Smooth muscle cell (in vitro differentiated cells): ENCODE data around the gene SLC35G3. TPM values are rescaled to one million over a fixed set of nuclear protein-coding genes. Genes with fewer than 3 reads are reported as not detected.

ENCODE experiments used
- DNase-seq: peaks from one replicate; lab custom pipeline; 2025; ENCODE audit not compliant: unreplicated experiment; lab: John Stamatoyannopoulos, UW
- H2AFZ ChIP-seq: fragments of 200-600 bp; sonication (generic); 2 replicates; pipeline ENCODE4 v1.6.0; 2016; ENCODE audit warnings: antibody characterized with exemption, low read depth, mild to moderate bottlenecking
- H3F3A ChIP-seq: fragments of 200-600 bp; sonication (generic); 2 replicates; pipeline ENCODE4 v1.6.0; 2017; ENCODE audit warnings: antibody characterized with exemption, low read depth
- H3K27ac ChIP-seq: fragments of 200-600 bp; sonication (generic); 2 replicates; pipeline ENCODE4 v1.5.1; 2016; ENCODE audit warnings: low read depth, mild to moderate bottlenecking
- H3K27me3 ChIP-seq: fragments of 200-600 bp; sonication (generic); 2 replicates; pipeline ENCODE4 v1.6.1; 2016; ENCODE audit warnings: low read depth, mild to moderate bottlenecking
- H3K36me3 ChIP-seq: fragments of 200-600 bp; sonication (generic); 2 replicates; pipeline ENCODE4 v1.5.1; 2016; ENCODE audit warnings: low read depth
- H3K4me1 ChIP-seq: fragments of 200-600 bp; sonication (generic); 2 replicates; pipeline ENCODE4 v1.5.1; 2016; ENCODE audit warnings: low read depth
- H3K4me2 ChIP-seq: fragments of 200-600 bp; sonication (generic); 2 replicates; pipeline ENCODE4 v1.6.0; 2016; ENCODE audit warnings: mild to moderate bottlenecking
- H3K4me3 ChIP-seq: fragments of 200-600 bp; sonication (generic); 2 replicates; pipeline ENCODE4 v1.5.1; 2016; ENCODE audit warnings: mild to moderate bottlenecking
- H3K79me2 ChIP-seq: fragments of 200-600 bp; sonication (generic); 2 replicates; pipeline ENCODE4 v1.6.0; 2016; ENCODE audit warnings: low read depth, mild to moderate bottlenecking
- H3K9ac ChIP-seq: fragments of 200-600 bp; sonication (generic); 2 replicates; pipeline ENCODE4 v1.6.0; 2016; ENCODE audit warnings: low read depth
- H3K9me3 ChIP-seq: fragments of 200-600 bp; sonication (generic); replicated peaks from 2 replicates; pipeline ENCODE4 v1.5.1; 2016; ENCODE audit warnings: low read depth
- H4K20me1 ChIP-seq: fragments of 200-600 bp; sonication (generic); 2 replicates; pipeline ENCODE4 v1.6.0; 2016; ENCODE audit warnings: low read depth
- CTCF ChIP-seq: fragments of 200-600 bp; sonication (generic); IDR thresholded peaks from 2 replicates; pipeline ENCODE4 v1.5.1; 2017; ENCODE audit warnings: borderline replicate concordance, mild to moderate bottlenecking, antibody characterized with exemption; ENCODE audit not compliant: insufficient read depth, poor library complexity, severe bottlenecking
- WGBS: methylation state at CpG from one replicate; pipeline ENCODE4 v1.1.7; 2016; ENCODE audit warnings: low lambda C conversion rate; 5-methylcytosine and 5-hydroxymethylcytosine counted together
- polyA plus RNA-seq: library from polyadenylated mRNA; unstranded; fragments of >200 nt; fragmentation: Nextera tagmentation; extraction: Ambion mirVana; gene quantifications from 2 replicates; pipeline ENCODE4 v1.2.1, GENCODE V29; 2016
- total RNA-seq: library from RNA; depleted of rRNA; stranded (reverse); fragments of >200 nt; gene quantifications from 2 replicates; pipeline ENCODE4 v1.2.3, GENCODE V29; 2014

SLC35G3 gene
- total and polyA plus RNA-seq, 2 experiments from 2014 or later = not detected

- no peaks in the 10 kb centered on the region for H3K9me3 ChIP-seq
- H3K4me3 ChIP-seq = no peak overlapping the region
- no peaks in the 10 kb centered on the region for H3K36me3 ChIP-seq
- DNase-seq = no peak
- WGBS = 86% methylated on average over 9 of the region's 9 CpGs
- no peak for TF ChIP-seq CTCF
- H3F3A ChIP-seq = no peaks in the 10 kb centered on the region
- H3K27ac ChIP-seq = no peak overlapping the region
- H3K4me2 ChIP-seq = no peak overlapping the region
- H2AFZ ChIP-seq = no peak overlapping the region
- no peak overlapping the region for H3K9ac ChIP-seq
- H4K20me1 ChIP-seq = no peaks in the 10 kb centered on the region
- no peaks in the 10 kb centered on the region for H3K79me2 ChIP-seq
- H3K4me1 ChIP-seq = no peaks in the 10 kb centered on the region
- no peaks in the 10 kb centered on the region for H3K27me3 ChIP-seq
Measured at GRCh38 chr17:35148144-35148543, 46.0 kb downstream of the SLC35G3 start.

- no peak for TF ChIP-seq CTCF
- H3K4me2 ChIP-seq = no peak within 1 kb of the TSS
- DNase-seq = no peak
- no peak within 1 kb of the TSS for H3K9ac ChIP-seq
- H3K9me3 ChIP-seq = no peaks in the 10 kb centered on the region
- no peaks in the 10 kb centered on the region for H3F3A ChIP-seq
- no peaks in the 10 kb centered on the region for H3K79me2 ChIP-seq
- H3K4me3 ChIP-seq = no peak within 1 kb of the TSS
- no peaks in the 10 kb centered on the region for H3K36me3 ChIP-seq
- no peak within 1 kb of the TSS for H2AFZ ChIP-seq
- WGBS = 69% methylated on average over 4 of the region's 4 CpGs
- no peaks in the 10 kb centered on the region for H4K20me1 ChIP-seq
- no peak within 1 kb of the TSS for H3K27ac ChIP-seq
- no peaks in the 10 kb centered on the region for H3K27me3 ChIP-seq
- no peaks in the 10 kb centered on the region for H3K4me1 ChIP-seq
Measured at GRCh38 chr17:35147375-35147905, 46.8 kb downstream of the SLC35G3 start, which contains the start of gene UNC45B. Gene UNC45B (plus strand): TSS chr17:35147817. CDS start chr17:35148264, 447 bp downstream.

GRCh38 chr17:35146214-35146833 lies 47.9 kb downstream of the SLC35G3 start:
- H3K79me2 ChIP-seq = peaks cover 6% of the 10 kb centered on the region
- H3K4me3 ChIP-seq = no peak overlapping the region
- no peak overlapping the region for H3K27ac ChIP-seq
- no peak for DNase-seq
- no peaks in the 10 kb centered on the region for H3F3A ChIP-seq
- no peak overlapping the region for H2AFZ ChIP-seq
- H3K9ac ChIP-seq = no peak overlapping the region
- H3K9me3 ChIP-seq = no peaks in the 10 kb centered on the region
- H3K36me3 ChIP-seq = no peaks in the 10 kb centered on the region
- no peaks in the 10 kb centered on the region for H4K20me1 ChIP-seq
- WGBS = 91% methylated on average over 4 of the region's 4 CpGs
- H3K4me2 ChIP-seq = no peak overlapping the region
- H3K27me3 ChIP-seq = no peaks in the 10 kb centered on the region
- TF ChIP-seq CTCF = no peak
- no peaks in the 10 kb centered on the region for H3K4me1 ChIP-seq

- no peak overlapping the region for H3K4me2 ChIP-seq
- H3K4me3 ChIP-seq = no peak overlapping the region
- H3K9ac ChIP-seq = no peak overlapping the region
- no peak overlapping the region for H3K27ac ChIP-seq
- H3F3A ChIP-seq = no peaks in the 10 kb centered on the region
- H3K79me2 ChIP-seq = peaks cover 13% of the 10 kb centered on the region
- no peaks in the 10 kb centered on the region for H4K20me1 ChIP-seq
- H3K4me1 ChIP-seq = peaks cover 8% of the 10 kb centered on the region
- no peak for TF ChIP-seq CTCF
- no peaks in the 10 kb centered on the region for H3K36me3 ChIP-seq
- H3K27me3 ChIP-seq = no peaks in the 10 kb centered on the region
- no peak for DNase-seq
- H3K9me3 ChIP-seq = no peaks in the 10 kb centered on the region
- WGBS = 92% methylated on average over 4 of the region's 4 CpGs
- no peak overlapping the region for H2AFZ ChIP-seq
Measured at GRCh38 chr17:35144840-35145239, 49.4 kb downstream of the SLC35G3 start.
